CD4-positive, alpha-beta T cell treated with Interleukin-12 subunit alpha and Interleukin-12 subunit beta, for 1 hour (primary cell): ENCODE data around the gene ENO1.
A peak's percentile ranks its signal among the peaks of the same experiment; 100 is the strongest.
"Not testable (repeated sequence)": the region's sequence is repeated elsewhere in the genome, so short reads cannot be mapped to it uniquely, and the experiment has no call there.

Source experiments
- DNase-seq: peaks from one replicate; pipeline ENCODE4 v3.0.0-alpha.2; 2020

Gene ENO1

DNA sequence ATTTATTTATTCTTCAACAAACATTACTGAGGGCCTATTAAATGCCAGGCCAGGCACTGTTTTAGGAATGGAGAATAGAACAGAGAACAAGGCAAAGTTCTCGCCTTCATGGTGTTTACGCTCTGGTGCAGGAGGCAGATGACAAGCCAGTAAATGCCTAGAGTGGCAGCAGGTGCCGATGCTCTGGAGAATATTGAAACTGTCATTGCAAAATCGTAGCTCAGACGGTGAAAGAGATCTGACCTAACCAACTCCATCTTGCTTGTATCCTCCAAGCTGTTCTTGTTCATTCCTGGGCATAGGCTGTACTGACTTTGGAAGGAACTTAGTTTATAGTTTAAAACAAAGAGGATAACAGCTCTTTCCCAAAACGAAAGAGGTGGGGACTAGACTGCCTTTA, 13.5 kb upstream of the ENO1 start:
- no peak for DNase-seq

- no peak for DNase-seq
These were observed 12.9 kb upstream of the ENO1 start for GRCh38 chr1:8891401-8891800.

GRCh38 chr1:8889925-8890785, 11.7 kb upstream of the ENO1 start:
- DNase-seq = no peak

GRCh38 chr1:8889103-8889846, 10.8 kb upstream of the ENO1 start:
- no peak for DNase-seq

- DNase-seq = no peak
These were observed 8.1 kb upstream of the ENO1 start for GRCh38 chr1:8886589-8886988.

DNA sequence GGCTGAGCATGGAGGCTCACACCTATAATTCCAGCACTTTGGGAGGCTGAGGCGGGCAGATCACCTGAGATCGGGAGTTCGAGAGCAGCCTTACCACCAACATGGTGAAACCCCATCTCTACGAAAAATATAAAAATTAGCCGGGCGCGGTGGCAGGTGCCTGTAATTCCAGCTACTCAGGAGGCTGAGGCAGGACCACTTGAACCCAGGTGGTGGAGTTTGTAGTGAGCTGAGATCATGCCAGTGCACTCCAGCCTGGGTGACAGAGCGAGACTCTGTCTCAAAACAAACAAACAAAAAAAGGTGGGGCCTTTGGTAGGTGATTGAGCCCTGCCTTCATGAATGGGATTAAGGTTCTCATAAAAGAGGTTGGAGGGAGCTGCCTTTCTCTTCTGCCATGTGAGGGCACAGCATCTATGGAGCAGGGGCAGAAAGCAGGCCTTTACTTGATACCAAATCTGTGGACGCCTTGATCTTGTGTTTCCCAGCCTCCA, 7.6 kb upstream of the ENO1 start:
- not testable (repeated sequence) for DNase-seq

- DNase-seq = not testable (repeated sequence)
These were observed 5.6 kb upstream of the ENO1 start for GRCh38 chr1:8884105-8884504.

DNA sequence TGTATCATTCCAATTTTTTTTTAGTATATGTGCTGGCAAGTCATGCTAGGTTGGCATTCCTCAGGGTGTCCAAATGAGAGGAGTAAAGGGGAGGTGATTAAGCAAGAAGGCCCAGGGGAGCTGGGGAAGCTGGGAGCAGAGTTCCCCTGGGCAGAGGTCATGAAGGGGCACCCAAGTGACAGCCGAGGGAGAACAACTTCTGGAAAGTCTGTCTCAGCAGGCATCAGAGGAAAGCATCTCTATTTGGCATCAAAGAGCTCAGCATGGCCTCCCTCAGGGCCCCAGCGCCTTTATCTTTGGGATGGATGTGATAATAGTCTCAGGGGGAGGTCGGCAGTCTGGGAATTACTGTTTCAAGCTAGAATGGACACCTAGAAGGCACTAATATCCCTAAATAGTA, 5.0 kb upstream of the ENO1 start:
- DNase-seq = no peak

- DNase-seq = peak; percentile 28
These were observed 1.6 kb upstream of the ENO1 start for GRCh38 chr1:8879922-8880676.

GRCh38 chr1:8879464-8879921, 1.0 kb upstream of the ENO1 start:
- DNase-seq = no peak

DNA sequence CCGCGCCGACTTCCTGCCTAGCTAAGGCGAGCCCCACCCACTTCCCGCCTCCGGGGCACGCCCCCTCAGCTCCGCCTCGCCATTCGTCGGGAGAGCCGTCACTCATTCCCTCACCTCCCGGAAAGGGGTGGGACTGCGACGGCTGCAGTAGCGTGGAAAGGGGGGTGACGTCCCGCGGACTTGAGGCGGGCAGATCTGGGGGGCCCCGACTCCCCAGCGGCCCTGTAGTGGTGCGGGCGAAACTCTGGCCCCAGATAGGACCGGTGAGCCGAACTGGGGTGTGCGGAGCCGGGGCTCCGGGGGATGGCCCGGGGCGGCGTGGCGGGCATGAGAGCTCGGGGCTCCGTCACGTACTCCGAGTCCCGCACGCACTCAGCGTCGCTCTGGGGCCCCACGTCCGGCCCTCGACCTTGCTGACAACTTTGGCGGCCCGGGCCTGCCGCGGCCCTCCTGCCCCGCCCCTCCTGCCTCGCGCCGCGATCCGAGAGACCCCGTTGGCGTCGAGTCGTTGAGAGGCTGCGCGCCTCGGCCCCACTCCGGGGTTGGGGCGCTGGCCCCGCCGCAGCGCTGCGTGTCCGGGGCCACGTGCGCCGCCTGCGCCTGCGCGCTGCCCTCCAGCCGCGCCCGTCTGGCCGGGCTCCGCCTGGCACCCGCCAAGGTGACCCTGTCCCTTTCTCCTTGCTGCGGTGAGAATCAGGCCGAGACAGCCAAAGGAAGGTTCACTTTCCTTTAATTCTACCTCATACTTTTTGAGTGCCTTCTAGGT, 395 bp upstream of the ENO1 start:
- peak; percentile 99 for DNase-seq

GRCh38 chr1:8876087-8876486, 2.4 kb downstream of the ENO1 start:
- no peak for DNase-seq

- peak; percentile 45 for DNase-seq
These were observed 3.1 kb downstream of the ENO1 start for GRCh38 chr1:8875216-8875861.

GRCh38 chr1:8874230-8875201, 4.0 kb downstream of the ENO1 start:
- no peak for DNase-seq

DNA sequence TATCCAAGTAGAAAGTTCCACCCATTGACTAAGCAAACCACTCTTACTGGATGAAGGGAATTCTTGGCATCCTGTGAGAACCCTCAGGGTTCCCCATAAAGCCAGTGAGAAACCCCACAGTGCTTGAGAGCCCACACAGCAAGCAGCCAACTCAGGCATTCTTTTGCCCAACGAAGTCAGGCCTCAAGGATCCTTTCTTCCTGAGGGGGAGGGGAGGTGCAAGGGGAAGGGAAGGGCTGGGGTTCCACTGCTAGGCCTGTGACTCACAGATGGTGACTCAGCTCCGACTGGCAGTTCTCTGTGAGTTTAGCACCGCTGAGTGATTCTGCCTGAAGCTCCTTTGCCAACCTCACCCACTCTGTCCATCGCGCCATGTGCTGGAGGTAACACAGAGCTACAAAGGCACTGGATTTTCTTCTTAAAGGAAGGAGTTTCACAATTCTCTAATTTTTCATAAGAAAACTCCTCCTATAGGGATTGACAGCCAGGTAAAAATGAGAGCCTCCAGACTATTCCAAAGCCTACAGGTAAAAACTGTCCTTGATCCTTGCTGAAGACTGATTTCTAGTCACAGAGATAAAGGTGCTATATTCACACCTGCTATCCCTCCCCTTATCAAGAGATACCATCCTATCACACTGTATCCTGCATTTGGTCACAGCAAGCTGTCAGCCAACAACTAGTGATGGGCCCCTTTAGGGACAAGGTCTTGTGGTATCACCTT, 4.8 kb downstream of the ENO1 start:
- DNase-seq = peak; percentile 70

DNA sequence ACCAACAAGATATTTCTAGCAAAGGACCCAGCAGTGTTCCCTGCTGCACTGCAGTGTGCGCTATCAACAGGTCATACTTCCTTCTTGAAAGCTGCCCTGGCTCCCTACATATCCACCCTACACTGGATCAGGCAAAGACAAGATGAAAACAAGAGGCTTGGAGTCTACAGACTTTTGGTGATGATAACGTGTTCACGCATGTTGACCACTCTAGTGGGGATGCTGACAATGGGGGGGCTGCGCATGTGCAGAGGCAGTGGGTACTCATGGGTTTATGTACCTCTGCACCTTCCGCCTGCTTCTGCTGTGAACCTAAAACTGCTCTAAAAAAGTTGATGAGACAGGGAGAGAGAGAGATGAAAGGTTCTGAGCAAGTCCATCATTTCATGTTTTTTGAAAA, 5.5 kb downstream of the ENO1 start:
- no peak for DNase-seq

GRCh38 chr1:8871965-8872399, 6.5 kb downstream of the ENO1 start:
- no peak for DNase-seq

DNA sequence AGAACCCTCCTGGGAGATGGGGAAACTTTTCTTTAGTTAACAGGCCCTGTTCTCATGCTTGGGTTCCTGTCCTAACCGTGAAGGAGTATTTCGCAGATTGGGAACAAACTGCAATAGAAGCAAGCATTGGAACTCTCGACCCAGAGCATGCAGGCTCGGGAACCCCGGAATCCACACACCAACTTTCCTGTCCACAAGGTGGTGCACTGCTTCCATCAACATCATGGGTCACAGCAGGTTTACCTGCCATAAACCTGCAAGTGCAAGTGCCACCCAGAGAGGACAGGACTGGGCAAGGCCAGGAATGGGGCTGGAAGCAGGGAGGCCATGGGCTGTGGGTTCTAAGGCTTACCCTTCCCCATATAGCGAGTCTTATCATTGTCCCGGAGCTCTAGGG, 6.9 kb downstream of the ENO1 start:
- peak; percentile 37 for DNase-seq

DNA sequence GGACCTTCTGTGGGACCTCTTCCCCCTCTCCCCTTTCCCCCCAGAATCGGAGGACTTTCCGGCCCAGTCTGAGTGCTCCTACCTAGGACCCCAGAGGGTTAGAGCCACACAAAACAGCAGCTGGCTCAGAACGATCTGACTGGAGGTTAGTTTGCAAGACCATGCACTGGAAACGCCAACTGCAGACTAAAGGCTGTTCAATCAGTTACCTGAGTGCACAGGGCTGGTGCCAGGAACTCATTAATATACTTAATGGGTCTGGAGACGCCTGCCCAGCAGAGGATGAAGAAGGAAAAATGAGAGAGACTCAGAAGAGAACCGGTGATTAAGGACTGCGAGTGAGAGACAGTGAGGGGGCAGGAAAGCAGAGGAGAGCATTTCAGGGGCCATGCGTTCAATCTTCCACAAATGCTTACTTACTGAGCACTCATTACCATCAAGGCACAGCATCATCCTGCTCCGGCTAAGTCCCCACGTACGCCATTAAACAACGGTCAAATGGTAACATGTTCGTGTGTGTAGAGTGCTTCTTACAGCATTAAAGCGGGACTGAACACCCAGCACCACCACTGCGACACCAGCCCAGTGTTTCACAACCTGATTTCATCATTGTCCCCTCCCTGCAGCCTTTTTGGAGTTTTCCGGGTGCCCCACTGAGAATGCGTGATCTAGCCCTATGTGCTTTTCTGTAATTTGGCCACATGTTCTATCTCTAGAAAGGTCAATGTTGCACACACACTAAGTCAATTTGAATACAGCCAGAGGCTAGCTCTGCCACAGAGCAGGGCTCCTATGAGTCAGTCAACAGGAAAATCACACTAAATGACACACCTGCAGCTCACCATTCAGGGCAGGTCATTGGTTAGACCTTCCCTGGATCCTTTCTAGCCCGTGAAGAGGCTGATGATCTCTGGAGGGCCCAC, 7.6 kb downstream of the ENO1 start:
- DNase-seq = no peak
